GM12801 (cell line): ENCODE data around the gene UBE2QL1.

Experiments used
- CTCF ChIP-seq: IDR thresholded peaks from one replicate; pipeline ENCODE4 v1.5.1; 2011; ENCODE audit warnings: control low read depth; ENCODE audit not compliant: insufficient read length; ENCODE audit errors: extremely low read depth

Gene UBE2QL1

GRCh38 chr5:6543346-6543730, 94.7 kb downstream of the UBE2QL1 start:
- no peak for TF ChIP-seq CTCF

GRCh38 chr5:6543830-6544560, 95.3 kb downstream of the UBE2QL1 start:
- TF ChIP-seq CTCF = no peak
